OCI-LY1 (cell line): Measurements from ENCODE around the gene AMBRA1.

Source experiments
- CTCF ChIP-seq: fragments of 200-600 bp; sonication (generic), shearing (Covaris generic); IDR thresholded peaks from 2 replicates; pipeline ENCODE4 v1.5.1; 2017; ENCODE audit warnings: mild to moderate bottlenecking, antibody characterized with exemption, low read length, moderate library complexity, mixed read lengths
- EZH2 ChIP-seq: fragments of 200-600 bp; sonication (generic), shearing (Covaris generic); IDR thresholded peaks from 2 replicates; pipeline ENCODE4 v1.8.0; 2017; ENCODE audit warnings: borderline replicate concordance, mixed run types, mild to moderate bottlenecking, antibody characterized with exemption, low read length, moderate library complexity, mixed read lengths

- TF ChIP-seq CTCF, result no peak
- TF ChIP-seq EZH2, result no peak
Observed at GRCh38 chr11:46407635-46408034, 186.2 kb downstream of the AMBRA1 start.
